Stomach (tissue), 4 donors: Measurements from ENCODE around the gene SPATA31D1.

Experiments used
- EP300 ChIP-seq: sonication (generic); formaldehyde crosslinking; IDR thresholded peaks from one replicate; pipeline ENCODE4 v1.6.1; 2017; ENCODE audit warnings: antibody characterized with exemption
- POLR2A ChIP-seq, 4 donors: fragments of 450-650 bp; IDR thresholded peaks; one replicate each; pipeline ENCODE4 v1.6.1; 2016; ENCODE audit warnings: antibody characterized with exemption in 4 of 4, control low read depth in 2 of 4, mild to moderate bottlenecking in 1 of 4, moderate library complexity in 1 of 4
- TF ChIP-seq, protein P1 (sequence below), 7 experiments: fragments of 450-650 bp in 4 of 7; fragments of 200-600 bp in 3 of 7; sonication (generic) in 3 of 7; IDR thresholded peaks; one replicate each; pipeline ENCODE4 v1.5.1; 2016 to 2019; ENCODE audit warnings: antibody characterized with exemption in 7 of 7, control low read depth in 2 of 7, mild to moderate bottlenecking in 1 of 7

DNA sequence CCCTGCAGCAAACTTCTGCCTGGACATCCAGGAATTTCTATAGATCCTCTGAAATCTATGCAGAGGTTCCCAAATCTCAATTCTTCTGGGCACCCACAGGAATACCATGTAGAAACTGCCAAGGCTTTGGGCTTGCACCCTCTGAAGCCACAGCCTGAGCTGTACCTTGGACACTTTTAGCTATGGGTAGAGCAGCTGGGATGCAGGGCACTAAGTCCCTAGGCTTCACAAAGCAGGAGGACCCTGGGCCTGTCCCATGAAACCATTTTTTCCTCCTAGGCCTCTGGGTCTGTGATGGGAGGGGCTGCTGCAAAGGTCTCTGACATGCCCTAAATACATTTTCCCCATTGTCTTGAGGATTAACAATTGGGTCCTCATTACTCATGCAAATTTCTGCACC is 32.9 kb upstream of the SPATA31D1 start:
- TF ChIP-seq, protein P1, sequence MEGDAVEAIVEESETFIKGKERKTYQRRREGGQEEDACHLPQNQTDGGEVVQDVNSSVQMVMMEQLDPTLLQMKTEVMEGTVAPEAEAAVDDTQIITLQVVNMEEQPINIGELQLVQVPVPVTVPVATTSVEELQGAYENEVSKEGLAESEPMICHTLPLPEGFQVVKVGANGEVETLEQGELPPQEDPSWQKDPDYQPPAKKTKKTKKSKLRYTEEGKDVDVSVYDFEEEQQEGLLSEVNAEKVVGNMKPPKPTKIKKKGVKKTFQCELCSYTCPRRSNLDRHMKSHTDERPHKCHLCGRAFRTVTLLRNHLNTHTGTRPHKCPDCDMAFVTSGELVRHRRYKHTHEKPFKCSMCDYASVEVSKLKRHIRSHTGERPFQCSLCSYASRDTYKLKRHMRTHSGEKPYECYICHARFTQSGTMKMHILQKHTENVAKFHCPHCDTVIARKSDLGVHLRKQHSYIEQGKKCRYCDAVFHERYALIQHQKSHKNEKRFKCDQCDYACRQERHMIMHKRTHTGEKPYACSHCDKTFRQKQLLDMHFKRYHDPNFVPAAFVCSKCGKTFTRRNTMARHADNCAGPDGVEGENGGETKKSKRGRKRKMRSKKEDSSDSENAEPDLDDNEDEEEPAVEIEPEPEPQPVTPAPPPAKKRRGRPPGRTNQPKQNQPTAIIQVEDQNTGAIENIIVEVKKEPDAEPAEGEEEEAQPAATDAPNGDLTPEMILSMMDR (IDR thresholded peaks at IDR 0.05): no peak
- no peak for TF ChIP-seq POLR2A (IDR thresholded peaks at IDR 0.05)
- TF ChIP-seq EP300: no peak
